HG03045 (cell line): ENCODE results near the gene USP48.

ENCODE experiments used
- ATAC-seq: cut with Tn5 transposase; IDR thresholded peaks from one replicate; pipeline ENCODE4 v1.9.1; 2021; ENCODE audit warnings: mild to moderate bottlenecking, moderate library complexity; ENCODE audit not compliant: unreplicated experiment

Gene USP48

GRCh38 chr1:21659099-21659923 is 123.6 kb downstream of the USP48 start:
- ATAC-seq = no peak

DNA sequence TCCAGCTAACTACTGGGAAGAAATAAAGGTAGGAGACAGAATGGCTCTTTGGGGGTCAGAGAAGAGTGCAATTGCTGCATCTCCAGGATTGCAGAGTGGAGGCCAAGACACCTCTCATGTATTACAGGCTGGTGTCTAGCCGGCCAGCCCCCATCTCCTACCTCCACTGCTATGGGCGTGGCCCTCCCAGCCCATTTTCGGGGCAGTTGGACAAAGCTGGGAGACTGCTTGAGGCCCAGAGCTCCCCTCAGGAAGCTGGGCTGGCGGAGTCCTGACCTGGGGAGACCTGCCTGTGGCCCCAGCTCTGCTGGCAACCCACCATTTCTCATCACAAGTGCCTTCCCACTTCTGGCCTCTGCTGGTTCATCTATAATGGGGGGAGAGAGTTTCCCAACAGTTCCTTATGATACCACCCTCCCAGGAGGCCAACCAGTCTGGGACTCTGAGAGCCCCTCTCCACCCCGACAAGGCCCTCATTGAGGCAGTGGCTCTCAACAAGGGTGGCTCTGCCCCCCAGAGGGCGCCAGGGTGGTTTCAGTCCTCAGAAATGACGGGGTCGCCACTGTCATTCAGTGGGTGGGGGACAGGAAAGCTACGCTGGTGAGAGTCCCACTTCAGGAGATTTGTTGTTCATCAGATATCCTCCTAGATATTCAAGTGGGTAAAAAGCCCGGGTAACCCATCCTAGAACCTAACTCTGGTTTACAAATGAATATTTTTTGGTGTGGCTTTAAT is 125.3 kb downstream of the USP48 start:
- no peak for ATAC-seq

DNA sequence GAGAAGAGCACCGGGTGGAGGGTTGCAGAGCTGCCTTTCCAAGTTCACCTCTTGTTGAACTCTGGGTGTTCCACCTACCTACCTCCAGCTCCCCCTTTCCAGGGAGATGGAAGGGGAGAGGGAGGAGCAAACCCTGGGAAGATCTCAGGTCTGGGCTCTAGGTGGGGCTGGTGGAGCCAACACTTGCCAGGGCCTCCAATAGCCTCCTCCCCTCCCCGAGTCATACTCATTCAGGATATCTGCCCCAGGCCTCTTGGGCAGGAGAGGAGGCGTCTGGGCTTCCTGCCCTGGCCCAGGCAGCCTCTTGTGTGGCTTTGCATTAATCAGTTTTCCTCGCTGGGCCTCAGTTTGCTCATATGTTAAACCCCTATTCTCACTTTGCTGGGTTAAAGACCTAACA is 127.2 kb downstream of the USP48 start:
- ATAC-seq = no peak

DNA sequence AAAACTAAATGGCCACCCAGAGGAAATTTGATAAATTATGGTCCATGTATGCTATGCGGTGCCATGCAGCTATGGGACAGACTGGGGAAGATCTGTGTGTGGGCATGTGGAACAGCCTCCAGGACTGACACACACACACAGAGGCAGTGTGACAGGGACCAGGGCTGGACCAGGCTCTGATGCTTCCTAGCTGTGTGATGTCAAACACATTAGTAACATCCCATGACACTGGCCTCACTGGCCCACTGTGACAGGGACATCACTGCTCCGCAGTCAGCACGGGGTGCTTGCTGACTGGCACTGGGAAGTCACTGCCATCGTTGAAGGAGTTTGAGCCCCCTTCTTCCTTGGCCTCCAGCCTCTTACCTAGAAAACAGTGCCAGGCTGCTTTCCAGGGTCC is 127.7 kb downstream of the USP48 start:
- no peak for ATAC-seq

GRCh38 chr1:21654209-21654608 is 128.7 kb downstream of the USP48 start:
- no peak for ATAC-seq

- no peak for ATAC-seq
These were observed 129.2 kb downstream of the USP48 start for GRCh38 chr1:21653744-21654100.

DNA sequence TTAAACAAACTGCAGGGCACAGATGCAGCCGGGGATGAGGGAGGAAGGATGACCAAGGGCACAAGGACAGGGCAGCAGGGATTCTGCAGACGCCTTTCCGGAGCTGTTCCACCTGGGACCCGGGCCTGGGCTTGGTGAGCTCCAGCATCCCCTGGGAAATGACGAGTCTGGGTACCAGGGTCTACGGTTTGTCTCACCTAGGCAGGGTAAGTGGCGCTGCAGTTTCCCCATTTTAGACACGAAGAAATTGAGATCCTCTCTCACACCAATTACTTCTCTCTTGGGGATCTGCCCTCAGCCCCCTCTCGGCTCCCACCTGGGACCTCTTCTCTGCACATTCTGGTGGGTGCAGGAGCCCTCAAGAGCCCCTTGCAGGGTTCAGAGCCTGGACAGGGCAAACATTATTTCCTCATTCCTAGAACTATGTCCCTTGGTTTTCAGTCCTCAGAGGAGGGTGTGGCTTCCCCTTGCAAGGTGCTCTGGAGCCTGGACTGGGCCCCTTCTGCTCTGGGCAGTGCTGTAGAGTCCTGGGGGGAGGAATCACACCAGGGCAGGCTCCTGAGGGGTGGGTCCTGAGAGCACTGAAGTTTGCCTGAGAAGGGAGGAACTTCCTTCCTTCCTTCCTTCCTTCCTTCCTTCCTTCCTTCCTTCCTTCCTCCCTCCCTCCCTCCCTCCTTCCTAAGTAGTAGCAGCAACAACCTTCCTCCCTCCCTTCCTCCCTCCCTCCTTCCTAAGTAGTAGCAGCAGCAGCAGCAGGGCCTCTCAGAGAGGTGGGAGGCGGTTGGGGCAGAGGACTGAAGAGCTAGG is 129.8 kb downstream of the USP48 start:
- ATAC-seq = no peak

DNA sequence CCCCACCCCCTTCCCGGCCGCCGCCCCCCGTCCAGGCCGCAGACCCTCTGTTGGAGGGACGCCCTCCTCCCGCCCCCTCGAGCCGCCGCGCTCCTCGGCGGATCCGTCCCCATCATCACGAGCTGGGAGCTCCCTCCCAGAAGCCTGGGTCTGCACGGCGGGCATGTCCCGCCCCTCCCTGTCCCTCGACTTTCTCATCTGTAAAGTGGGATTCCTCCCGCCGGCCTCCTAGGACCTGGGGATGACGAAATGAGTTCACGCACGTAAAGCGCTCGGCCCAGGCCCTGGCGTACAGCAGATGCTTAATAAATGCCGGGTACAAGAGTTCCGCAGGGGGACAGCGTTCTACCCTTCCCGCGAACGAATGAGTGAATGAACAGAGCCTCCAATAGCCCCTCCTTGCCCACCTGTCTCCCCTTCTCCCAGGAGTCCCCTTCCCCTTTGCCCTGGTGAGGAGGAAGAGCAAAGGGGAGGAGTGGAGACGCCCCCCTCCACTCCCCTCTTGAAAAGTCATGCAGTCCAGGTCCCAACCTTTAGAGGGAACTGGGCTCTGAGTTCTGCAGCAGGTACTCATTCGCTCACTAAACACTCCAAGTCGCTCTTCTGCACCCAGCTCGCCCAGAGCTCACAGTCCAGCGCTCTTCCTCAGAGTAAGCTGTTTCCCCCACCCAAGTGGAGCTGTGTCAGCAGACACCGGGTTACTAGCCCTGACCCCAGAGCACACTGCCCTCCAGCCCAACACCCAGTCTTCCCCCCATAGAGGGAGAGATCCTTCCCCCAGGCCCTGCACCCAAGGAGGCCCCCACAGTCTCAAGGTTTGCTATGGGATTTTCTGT is 130.6 kb downstream of the USP48 start:
- ATAC-seq = no peak

- no peak for ATAC-seq
These were observed 131.5 kb downstream of the USP48 start for GRCh38 chr1:21651214-21652042.

- no peak for ATAC-seq
These were observed 132.5 kb downstream of the USP48 start for GRCh38 chr1:21650400-21650799.

- ATAC-seq = no peak
These were observed 133.6 kb downstream of the USP48 start for GRCh38 chr1:21649315-21649714.

DNA sequence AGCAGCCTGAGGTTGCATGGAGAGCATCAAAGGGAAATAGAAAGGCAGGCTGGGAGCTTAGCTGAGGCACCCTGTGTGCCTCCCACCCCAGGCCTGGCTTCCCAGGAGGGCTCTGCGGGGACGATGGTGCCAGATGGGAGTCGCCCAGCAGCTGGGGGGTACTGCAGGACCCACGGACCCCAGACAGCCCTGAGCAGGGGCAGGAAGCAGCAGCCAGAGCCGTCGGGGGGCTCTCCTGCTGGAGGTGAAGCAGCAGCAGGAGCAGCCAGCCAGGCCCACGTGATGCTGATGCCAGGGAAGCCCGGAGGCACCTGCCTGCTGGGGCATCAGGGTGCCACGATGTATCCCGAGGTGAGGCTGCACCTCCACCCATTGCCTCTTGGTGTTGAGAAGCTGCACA is 134.2 kb downstream of the USP48 start:
- no peak for ATAC-seq

- no peak for ATAC-seq
These were observed 134.6 kb downstream of the USP48 start for GRCh38 chr1:21648352-21648730.

DNA sequence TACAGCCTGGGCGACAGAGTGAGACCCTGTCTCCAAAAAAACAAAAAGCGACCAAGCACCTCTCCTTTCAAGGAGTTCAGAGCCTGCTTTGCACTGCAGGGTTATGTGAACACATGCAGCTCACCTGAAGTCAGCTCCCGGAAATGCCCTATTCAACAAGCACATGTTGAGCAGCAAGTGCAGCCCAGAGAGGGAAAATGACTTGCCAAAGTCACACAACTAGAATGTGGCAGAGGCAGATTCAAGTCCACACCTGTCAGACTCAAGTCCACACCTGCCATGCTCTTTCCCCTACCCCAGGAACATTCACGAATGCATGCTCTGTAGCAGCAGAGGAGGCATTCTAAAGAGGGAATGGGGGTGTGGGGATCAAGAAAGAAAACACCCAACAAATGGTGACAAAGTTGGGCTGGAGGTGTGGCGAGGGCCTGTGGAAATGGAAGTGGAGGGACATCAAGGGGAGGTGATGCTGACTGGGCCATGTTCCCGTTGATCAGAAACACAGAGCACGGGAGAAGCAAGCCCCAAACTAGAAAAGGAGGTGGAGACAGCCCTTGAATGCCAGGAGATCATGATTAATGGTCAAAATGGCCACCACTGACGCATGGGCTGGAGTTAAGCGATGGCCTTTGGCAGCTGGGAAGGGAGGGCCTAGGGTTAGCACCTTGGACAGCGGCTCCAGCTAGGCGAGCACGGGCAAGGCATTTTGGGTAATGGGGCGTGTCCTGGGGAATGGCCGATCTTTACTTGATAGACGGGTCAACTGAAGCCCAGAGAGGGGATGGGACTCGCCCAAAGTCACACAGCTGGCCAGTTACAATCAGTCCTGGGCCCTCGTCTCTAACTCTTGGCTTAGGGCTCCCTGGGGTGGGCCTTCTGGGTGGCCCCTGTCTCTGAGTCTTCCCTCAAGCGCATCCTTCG is 135.3 kb downstream of the USP48 start:
- ATAC-seq = no peak

DNA sequence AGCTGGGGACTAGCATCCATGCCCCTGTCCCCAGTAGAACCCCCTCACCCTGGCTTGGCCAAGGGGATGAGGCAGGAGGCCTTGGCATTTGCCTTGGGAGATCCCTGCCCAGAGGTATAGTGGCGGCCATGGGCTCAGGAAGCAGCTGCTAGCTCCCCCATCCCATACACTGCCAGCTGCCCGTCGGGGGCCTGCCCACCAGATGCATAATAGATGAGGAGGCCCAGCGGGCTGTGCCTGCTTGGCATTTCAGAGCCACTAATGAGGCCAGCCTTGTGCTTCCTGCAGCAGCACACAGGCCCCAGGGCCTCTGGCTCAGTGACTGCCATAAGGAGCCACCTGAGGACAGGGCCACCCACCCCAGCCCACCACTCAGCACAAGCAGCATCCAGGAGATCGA is 137.4 kb downstream of the USP48 start:
- ATAC-seq = no peak

GRCh38 chr1:21644906-21645305 is 138.0 kb downstream of the USP48 start:
- ATAC-seq = no peak

- no peak for ATAC-seq
These were observed 138.6 kb downstream of the USP48 start for GRCh38 chr1:21644348-21644747.

DNA sequence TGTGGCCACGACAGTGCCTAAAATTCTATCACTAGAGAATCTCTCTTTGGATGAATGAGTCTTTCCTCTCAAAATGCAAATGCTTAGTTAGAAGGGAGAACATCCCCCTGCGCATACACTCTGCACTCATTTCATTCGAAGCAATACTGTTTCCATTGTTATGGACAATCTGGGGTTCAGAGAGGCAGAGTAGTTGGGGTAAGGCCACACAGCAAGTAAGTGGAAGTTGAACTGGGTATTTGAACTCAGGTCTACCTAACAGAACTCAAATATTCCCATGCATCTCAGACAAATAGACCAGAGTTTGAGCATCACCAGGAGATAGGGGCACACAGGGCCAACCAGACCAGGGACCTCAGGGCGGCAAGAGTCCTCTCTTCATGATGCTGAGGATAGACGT is 139.3 kb downstream of the USP48 start:
- no peak for ATAC-seq
